BE2C (cell line): ENCODE measurements around the gene ATXN10.
A peak's percentile ranks its signal among the peaks of the same experiment; 100 is the strongest.

Experiments
- DNase-seq: peaks from one replicate; pipeline ENCODE4 v3.0.0-alpha.2; 2020
- H3K27me3 ChIP-seq: fragments of 250-450 bp; sonication (Bioruptor Pico); 2 replicates; pipeline ENCODE4 v1.5.1; 2020; ENCODE audit warnings: mild to moderate bottlenecking
- H3K36me3 ChIP-seq: fragments of 250-450 bp; sonication (Bioruptor Pico); 2 replicates; pipeline ENCODE4 v1.5.1; 2020; ENCODE audit warnings: mild to moderate bottlenecking
- H3K4me1 ChIP-seq: fragments of 250-450 bp; sonication (Bioruptor Pico); 2 replicates; pipeline ENCODE4 v1.5.1; 2020
- H3K4me3 ChIP-seq: 2 replicates; pipeline ENCODE4 v1.5.1; 2011; ENCODE audit warnings: low read depth, low read length
- H3K9me3 ChIP-seq: fragments of 250-450 bp; sonication (Bioruptor Pico); 2 replicates; pipeline ENCODE4 v1.5.1; 2020
- TF ChIP-seq, protein P1 (sequence below): IDR thresholded peaks from 2 replicates; pipeline ENCODE4 v1.5.1; 2012; ENCODE audit warnings: mild to moderate bottlenecking, low read depth, low read length

The ATXN10 gene

DNA sequence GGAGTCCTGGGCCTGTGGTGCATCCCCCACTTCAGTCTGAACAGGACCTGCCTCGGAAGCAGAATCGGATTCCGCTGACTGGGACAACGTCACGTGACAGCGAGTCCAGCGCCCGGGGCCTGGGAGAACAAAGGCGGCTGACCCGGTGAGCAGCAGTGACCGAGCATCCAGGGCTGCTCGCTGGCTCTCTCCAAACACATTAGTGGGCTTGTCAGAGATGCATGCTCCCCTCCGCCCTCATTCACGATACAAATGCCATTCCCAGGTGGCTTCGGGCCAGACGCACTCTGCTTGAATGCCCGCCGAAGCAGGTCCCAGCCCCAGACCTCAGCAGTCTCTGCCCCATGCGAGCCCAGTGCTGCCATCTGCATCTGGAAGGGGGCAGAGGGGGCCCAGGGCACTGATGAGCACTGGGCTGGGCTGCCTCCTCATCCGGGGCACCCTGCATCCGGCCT is 214.3 kb downstream of the ATXN10 start:
- peak; percentile 59 for DNase-seq
- Histone ChIP-seq H3K27me3 (no peaks in the 10 kb centered on the region; the same call in 1 of the 2 replicates), H3K4me3 (no peak overlapping the region), H3K36me3 (no peaks in the 10 kb centered on the region), H3K4me1 (peaks cover 19% of the 10 kb centered on the region), H3K9me3 (no peaks in the 10 kb centered on the region)
- TF ChIP-seq, protein P1, sequence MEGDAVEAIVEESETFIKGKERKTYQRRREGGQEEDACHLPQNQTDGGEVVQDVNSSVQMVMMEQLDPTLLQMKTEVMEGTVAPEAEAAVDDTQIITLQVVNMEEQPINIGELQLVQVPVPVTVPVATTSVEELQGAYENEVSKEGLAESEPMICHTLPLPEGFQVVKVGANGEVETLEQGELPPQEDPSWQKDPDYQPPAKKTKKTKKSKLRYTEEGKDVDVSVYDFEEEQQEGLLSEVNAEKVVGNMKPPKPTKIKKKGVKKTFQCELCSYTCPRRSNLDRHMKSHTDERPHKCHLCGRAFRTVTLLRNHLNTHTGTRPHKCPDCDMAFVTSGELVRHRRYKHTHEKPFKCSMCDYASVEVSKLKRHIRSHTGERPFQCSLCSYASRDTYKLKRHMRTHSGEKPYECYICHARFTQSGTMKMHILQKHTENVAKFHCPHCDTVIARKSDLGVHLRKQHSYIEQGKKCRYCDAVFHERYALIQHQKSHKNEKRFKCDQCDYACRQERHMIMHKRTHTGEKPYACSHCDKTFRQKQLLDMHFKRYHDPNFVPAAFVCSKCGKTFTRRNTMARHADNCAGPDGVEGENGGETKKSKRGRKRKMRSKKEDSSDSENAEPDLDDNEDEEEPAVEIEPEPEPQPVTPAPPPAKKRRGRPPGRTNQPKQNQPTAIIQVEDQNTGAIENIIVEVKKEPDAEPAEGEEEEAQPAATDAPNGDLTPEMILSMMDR = no peak

DNA sequence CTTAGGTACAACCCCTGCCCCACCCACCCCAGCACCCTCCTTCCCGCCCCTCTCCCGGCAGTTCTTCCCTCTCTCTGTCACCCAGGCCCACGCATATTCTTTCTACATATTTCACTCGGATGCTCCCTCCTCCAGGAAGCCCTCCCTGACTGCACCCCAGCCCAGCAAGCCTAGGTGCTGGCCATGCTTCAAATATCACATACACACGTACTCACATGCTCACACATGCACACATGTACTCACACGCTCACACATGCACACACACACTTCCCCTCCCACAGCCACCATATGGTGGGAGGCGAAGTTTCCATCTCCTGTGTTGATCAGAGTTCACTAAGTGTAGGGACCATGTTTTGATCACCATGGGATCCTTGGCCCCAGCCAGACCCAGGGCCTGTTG is 214.9 kb downstream of the ATXN10 start:
- H3K4me1 ChIP-seq = peaks cover 18% of the 10 kb centered on the region
- no peaks in the 10 kb centered on the region for H3K27me3 ChIP-seq
- TF ChIP-seq, protein P1 = no peak
- H3K36me3 ChIP-seq = no peaks in the 10 kb centered on the region
- no peaks in the 10 kb centered on the region for H3K9me3 ChIP-seq
- DNase-seq = no peak
- no peak overlapping the region for H3K4me3 ChIP-seq

DNA sequence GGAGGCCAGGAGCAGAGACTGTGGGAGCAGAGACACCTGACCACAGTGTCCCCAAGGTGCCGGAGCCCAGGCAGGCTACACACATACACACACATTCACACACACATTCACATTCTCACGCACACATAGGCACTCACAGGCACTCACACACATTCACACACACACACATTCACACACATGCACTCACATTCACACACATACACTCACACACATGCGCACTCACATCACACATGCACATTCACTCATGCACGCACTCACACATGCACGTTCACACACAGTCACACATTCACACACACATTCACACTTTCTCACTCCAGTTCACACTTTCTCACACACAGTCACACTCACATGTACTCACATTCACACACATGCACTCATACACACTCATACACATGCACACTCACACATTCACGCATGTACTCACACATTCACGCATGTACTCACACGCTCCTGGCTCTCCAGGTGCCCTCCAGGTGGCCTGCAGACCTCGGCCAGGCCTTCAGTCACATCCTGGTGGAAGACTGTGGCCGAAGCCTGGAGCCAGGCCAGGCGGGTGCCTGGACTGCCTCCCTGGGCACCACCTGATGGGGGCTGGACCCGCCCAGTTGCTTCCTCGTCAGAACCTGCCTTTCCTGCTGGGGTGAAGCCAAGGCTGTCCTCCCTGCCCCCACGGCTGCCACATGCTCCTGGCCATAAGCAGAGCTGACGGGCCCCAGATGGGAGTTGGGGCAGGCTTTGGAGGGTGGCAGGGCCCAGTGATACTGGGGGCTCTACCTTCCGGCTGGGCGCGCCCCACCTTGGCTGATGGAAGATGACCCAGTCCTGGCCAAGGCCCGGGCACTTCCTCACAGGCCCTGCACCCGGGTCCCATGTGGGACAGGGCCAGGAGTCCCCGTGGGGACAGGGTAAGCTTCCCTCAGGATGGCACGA is 215.8 kb downstream of the ATXN10 start:
- Histone ChIP-seq H3K4me3 (no peak overlapping the region), H3K36me3 (no peaks in the 10 kb centered on the region), H3K9me3 (no peaks in the 10 kb centered on the region), H3K27me3 (no peaks in the 10 kb centered on the region), H3K4me1 (peaks cover 18% of the 10 kb centered on the region)
- peak; percentile 25 for DNase-seq
- TF ChIP-seq, protein P1 = no peak

DNA sequence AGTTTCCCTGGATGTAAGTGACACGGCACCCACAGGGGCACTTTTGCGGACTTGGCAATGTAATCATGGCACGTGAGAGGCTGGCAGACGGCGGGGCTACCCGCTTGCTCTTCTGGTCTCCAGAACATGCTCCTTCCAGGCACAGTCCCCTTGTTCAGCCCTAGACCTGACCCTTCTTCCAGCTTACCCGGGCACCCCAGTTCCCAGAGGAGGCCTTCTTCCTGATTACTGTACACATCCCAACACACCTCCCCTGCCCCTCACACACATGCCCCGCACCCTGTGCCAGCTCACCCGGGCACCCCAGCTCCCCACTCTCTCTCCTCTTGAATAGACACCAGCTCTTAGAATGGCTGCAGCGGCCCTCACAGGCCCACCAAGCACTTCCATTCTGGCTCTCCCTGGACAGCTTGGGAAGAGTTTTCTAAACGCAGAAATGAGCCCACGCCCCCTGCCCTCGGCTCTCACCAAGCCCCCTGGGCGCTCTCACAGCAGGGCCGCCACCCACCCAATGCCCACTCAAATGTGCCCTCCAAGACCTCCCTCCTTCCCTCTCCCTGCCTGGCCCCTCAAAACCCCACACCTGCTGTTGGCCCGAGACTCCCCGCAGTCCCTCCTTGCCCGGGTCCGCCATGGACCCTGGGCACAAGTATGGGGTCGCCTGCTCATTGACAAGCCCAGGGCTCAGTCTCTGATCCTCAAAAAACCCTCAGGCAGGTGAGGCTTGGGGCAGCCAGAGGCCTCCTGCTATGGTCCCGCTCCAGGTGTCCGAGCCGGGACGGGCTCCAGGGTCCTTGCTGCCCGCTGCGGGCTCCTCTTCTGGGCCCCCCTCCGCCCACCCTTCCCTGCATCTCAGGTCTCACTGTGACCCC is 216.8 kb downstream of the ATXN10 start:
- Histone ChIP-seq H3K36me3 (no peaks in the 10 kb centered on the region), H3K4me3 (no peak overlapping the region), H3K4me1 (peaks cover 18% of the 10 kb centered on the region), H3K9me3 (no peaks in the 10 kb centered on the region), H3K27me3 (no peaks in the 10 kb centered on the region)
- DNase-seq = no peak
- TF ChIP-seq, protein P1 = no peak

DNA sequence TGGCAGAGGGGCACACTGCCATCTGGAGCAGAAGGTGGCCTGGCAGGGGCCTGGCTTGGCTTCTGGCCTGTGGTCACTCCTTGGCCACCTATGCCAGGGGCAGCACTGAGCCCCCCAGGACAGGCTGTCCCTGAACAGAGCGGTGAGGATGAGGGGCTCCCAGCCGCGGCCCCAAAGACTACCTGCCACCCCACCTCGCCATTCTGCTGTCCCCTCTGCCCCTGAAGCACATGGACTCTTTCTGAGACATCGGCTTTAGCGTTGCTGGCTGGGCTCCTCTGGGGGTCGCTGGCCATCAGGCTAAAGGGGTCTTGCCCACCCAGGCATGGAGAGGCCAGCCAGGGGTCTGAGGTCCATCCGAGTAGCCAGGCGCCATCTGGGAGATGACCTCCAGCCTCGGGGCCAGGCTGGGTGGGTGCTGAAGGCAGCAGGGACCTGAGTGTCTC is 217.5 kb downstream of the ATXN10 start:
- Histone ChIP-seq H3K27me3 (no peaks in the 10 kb centered on the region), H3K4me3 (no peak overlapping the region)
- TF ChIP-seq, protein P1 = no peak

More for the DNA sequence above, 217.5 kb downstream of the ATXN10 start:
- peak; percentile 12 for DNase-seq
- Histone ChIP-seq H3K36me3 (no peaks in the 10 kb centered on the region), H3K9me3 (no peaks in the 10 kb centered on the region), H3K4me1 (peaks cover 18% of the 10 kb centered on the region)
